ENCODE data around the gene SPECC1L. TPM values are rescaled to one million over a fixed set of nuclear protein-coding genes. Genes with fewer than 3 reads are reported as not detected.

The SPECC1L gene
- total RNA-seq, 1 donor from 2014 or later = 69.9 TPM

GRCh38 chr22:24465566-24465965, 194.9 kb downstream of the SPECC1L start:
- Histone ChIP-seq H3K36me3 (no peaks in the 10 kb centered on the region), H3K27ac (no peak overlapping the region), H3K9me3 (no peaks in the 10 kb centered on the region), H3K4me3 (no peak overlapping the region), H3K27me3 (ENCODE audit: low read depth) (no peaks in the 10 kb centered on the region), H3K4me1 (peaks cover 35% of the 10 kb centered on the region)
- ATAC-seq (no peak), DNase-seq (no peak)
- intact Hi-C loops (cut with DNase I) = no loop called here
- TF ChIP-seq CTCF (IDR thresholded peaks at IDR 0.05) = no peak

- Histone ChIP-seq H3K4me3 (no peak overlapping the region), H3K4me1 (peaks cover 31% of the 10 kb centered on the region), H3K36me3 (no peaks in the 10 kb centered on the region), H3K9me3 (no peaks in the 10 kb centered on the region), H3K27me3 (ENCODE audit: low read depth) (no peaks in the 10 kb centered on the region), H3K27ac (no peak overlapping the region)
- DNase-seq (no peak), ATAC-seq (no peak)
- no peak for TF ChIP-seq CTCF (IDR thresholded peaks at IDR 0.05)
- intact Hi-C loops (cut with DNase I) = no loop called here
These were observed 195.3 kb downstream of the SPECC1L start for GRCh38 chr22:24465975-24466374.

- DNase-seq (no peak), ATAC-seq (peak in 1 of 2 donors; percentile 32)
- Histone ChIP-seq H3K36me3 (no peaks in the 10 kb centered on the region), H3K4me3 (no peak overlapping the region), H3K4me1 (peaks cover 25% of the 10 kb centered on the region), H3K27ac (peak overlapping the region; percentile 20), H3K27me3 (ENCODE audit: low read depth) (no peaks in the 10 kb centered on the region), H3K9me3 (no peaks in the 10 kb centered on the region)
- intact Hi-C loops (cut with DNase I) = no loop called here
- TF ChIP-seq CTCF (IDR thresholded peaks at IDR 0.05) = no peak
These were observed 196.2 kb downstream of the SPECC1L start for GRCh38 chr22:24466716-24467328.

- Histone ChIP-seq H3K4me3 (no peak overlapping the region), H3K27ac (peak overlapping the region; percentile 20), H3K9me3 (no peaks in the 10 kb centered on the region), H3K4me1 (peaks cover 25% of the 10 kb centered on the region), H3K36me3 (no peaks in the 10 kb centered on the region), H3K27me3 (ENCODE audit: low read depth) (no peaks in the 10 kb centered on the region)
- DNase-seq (no peak), ATAC-seq (no peak)
- intact Hi-C loops (cut with DNase I) = no loop called here
- TF ChIP-seq CTCF (IDR thresholded peaks at IDR 0.05) = no peak
These were observed 196.7 kb downstream of the SPECC1L start for GRCh38 chr22:24467340-24467739.

Other genes with a start within 250 kb of the SPECC1L start
- 200 TPM for gene SUSD2, start 89.3 kb upstream of the SPECC1L start, total RNA-seq
- 29.4 TPM for gene GGT5, start 25.7 kb upstream of the SPECC1L start, total RNA-seq
- gene ADORA2A, start 156.8 kb downstream of the SPECC1L start, total RNA-seq = 16.0 TPM
- 1.2 TPM for gene UPB1, start 224.5 kb downstream of the SPECC1L start, total RNA-seq